SK-N-DZ (cell line): ENCODE results near the gene GLUL. TPM values are rescaled to one million over a fixed set of nuclear protein-coding genes. Genes with fewer than 3 reads are reported as not detected.
A peak's percentile ranks its signal among the peaks of the same experiment; 100 is the strongest.

Experiments
- DNase-seq: peaks from one replicate; pipeline ENCODE4 v3.0.0-alpha.2; 2015; ENCODE audit warnings: low spot score
- polyA plus RNA-seq, 2 experiments: library from polyadenylated mRNA; depleted of rRNA; stranded (reverse); fragments of >200 nt; gene quantifications; 2 replicates each; pipeline ENCODE4 v1.2.3, GENCODE V29; 2014

The GLUL gene
- polyA plus RNA-seq (2014; cell fraction: cytosol; rRNA removed) = 221 and 222 TPM in 2 replicates
- polyA plus RNA-seq (2014; cell fraction: nucleus; rRNA removed) = 176 and 193 TPM in 2 replicates

DNA sequence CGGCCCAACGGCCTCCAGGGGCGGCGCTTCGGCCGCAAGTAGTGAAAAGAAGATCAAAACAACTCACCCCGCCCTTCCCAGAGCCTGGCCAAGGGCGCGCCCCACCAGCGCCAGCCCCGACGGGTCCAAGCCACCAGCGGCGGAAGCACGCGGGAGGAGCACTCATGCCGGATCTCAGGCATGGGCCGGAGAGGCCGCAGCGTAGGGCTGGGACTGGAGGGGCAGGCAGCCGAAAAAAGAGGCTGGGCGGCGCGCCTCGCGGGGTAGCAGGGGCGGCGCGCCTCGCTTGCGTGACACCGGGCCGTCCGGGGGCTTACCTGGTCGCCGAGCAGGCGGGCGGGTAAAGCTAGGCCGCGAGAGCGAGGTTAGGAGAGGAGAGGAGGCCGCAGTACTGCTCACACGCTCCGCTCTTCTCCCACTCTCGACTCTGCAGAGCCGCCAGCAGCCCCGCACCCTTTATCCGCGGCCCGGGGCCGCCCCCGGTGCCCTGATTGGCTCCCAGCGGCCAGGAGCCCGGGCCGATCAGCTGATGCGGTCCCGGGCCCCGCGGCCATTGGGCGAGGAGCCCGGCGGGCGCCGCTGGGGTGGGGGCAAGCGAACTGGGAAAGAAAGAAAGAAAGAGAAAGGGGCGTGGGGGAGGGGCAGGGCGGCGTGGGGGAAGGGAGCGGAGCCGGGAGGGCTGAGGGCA lies at the start of gene GLUL:
TSS of gene GLUL (minus strand) at position 429 of the 688 bp plus-strand sequence. CDS start 3,053 bp downstream, outside the sequence.
- peak; percentile 92 for DNase-seq

DNA sequence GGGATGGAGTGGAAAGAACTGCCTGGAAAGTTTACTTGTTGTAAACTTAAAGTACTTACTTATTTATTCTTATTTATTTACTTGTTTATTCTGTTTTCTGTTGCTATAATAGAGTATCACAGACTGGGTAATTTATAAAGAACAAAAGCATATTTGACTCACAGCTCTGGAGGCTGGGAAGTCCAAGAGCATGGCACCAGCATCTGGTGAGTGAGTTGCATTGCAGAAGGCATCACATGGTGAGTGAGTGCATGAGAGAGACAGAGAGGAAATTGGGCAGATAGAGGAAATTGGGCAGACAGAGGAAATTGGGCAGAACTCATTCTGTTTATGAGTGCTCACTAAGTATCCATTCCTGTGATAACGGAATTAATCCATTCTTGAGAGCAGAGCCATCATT lies 46.7 kb upstream of the GLUL start:
- no peak for DNase-seq

DNA sequence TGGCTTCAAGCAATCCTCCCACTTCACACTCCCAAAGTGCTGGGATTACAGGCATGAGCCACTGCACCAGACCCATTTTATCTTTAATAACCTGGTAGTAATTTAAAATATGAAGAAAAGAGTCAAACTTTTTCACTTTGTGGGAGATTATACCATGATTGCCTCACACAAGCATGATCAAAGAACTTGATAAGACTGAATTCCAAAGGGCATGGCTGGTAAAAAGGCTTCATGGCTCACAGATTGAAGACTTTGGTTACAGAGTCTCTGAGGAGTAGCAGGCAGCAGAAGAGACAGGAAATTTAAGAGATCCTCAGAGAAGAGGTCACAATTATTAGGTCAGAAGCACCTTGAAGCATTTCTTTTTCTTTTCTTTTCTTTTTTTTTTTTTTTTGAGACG lies 42.0 kb upstream of the GLUL start:
- DNase-seq = no peak

DNA sequence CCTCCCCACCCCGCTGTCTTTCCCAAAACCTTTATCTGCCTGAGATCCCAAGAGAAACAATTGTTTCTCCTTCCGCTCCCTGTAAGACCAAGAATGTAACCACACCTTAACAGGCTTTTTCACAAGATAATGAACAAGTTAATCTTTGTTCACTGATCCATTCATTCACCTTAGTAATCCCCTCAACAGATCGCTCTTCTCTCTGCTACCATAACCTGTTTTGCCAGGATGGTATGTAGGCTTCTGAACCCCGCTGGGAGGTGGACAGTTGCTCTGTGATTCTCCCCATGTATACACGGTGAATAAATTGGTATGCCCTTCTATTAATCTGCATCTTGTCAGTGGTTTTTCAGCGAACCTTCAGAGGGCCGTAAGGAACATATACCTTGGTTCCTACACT lies 39.7 kb upstream of the GLUL start:
- DNase-seq = no peak

DNA sequence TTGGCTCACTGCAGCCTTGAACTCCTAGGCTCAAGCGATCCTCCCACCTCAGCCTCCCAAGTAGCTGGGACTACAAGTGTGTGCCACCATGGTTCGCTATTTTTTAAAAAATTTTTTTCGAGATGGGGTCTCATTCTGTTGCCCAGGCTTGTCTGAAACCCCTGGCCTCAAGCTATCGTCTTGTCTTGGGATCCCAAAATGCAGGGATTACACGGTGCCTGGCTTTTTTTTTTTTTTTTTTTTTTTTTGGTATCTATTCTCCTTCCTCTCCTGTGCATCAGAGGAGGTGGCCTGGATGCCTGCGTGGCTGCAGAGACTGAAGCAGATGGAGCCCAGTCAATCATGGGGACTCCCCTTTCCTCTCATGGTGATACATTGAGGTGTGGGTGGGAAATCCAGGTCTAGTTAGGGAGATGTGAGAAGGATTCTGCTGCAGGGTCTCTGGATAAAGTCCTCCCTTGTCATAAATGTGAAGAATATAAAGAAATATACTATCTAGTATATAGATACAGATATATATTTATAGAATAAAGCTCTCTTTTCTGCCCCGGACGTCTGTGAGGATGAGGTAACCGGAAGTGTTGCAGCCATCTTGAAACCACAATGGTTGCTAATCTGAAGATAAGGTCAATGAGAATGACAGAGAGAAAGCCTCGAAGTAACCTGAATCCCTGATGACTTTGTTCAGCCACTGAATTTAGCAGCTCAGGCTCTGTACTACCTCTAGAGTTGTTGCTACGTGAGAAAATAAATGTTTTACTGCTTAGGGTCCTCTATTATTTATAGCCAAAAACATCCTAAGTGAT lies 38.9 kb upstream of the GLUL start:
- DNase-seq = no peak

DNA sequence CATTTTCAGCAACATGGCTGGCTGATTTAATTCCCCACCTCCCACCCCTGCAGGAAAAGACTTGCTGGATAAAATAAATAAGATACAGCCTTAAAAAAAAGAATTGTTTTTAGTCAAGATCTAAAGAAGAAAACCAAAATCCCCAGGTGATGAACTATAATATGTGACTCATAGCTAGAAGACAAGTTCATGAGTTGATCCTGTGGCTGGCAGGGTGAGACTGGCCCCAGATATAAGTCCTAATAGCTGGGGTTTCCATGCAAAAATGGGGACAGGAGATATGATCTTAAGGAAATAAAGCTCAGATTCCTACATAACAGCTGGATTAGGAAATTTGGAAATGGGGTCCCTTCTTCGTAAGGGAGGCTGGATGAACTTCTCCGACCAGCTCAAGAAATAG lies 36.5 kb upstream of the GLUL start:
- DNase-seq = no peak

DNA sequence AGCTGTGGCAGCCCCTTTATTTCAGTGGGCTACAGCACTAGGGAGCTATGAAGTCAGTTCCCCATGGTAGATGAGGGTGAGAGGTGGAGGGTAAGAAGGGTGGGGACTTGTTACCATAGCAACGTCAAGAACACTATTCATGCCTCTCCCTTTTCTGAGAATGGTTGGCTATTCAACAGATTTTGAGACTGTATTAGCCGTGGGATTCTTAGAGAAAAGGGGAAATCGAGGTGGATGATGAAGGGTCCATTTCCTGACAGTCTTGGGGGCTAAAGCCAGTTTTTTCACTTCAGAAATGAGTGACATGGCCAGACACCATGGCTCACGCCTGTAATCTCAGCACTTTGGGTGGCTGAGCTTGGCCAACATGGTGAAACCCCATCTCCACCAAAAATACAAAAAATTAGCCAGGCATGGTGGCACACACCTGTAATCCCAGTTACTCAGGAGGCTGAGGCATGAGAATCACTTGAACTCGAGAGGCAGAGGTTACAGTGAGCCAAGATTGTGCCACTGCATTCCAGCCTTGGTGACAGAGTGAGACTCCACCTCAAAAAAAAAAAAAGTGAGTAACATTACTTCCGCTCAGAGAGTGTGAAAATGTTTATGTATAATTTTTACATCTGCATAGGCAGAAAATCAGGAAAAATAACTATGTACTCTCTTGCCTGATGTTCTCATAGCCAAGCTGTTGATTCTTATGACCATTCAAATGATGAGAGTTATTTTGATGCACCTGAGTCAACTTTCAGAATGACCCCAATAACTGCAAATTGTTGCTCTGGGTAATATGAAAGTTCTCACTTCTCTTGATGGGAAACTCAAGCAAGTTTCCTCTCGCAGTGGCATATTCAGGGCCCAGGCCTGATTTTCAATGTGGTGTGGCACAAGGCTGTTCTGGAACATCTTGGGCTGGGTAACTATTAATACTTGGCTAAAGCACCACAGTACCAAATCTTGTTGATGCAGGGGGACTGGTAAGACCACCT lies 35.1 kb upstream of the GLUL start:
- no peak for DNase-seq

DNA sequence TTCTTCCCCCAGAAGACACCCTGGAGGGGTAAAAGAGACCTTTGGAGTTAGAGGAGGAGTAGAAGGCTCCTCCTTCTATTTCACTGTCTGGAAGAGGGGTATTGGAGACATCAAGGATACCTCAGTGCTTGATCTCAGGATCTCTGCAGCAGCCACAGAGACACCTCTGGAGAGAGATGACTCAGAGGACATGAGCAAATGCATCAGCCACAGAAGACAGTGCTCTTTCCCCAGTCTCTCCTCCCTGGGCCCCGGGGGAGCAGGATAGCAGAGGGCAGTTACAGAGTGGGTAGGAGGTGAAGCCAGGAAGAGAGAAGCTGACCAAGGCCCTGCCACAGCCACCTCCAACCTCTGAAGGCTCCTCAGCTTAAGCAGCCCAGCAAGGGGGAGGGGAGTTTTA lies 24.2 kb upstream of the GLUL start:
- DNase-seq = no peak

DNA sequence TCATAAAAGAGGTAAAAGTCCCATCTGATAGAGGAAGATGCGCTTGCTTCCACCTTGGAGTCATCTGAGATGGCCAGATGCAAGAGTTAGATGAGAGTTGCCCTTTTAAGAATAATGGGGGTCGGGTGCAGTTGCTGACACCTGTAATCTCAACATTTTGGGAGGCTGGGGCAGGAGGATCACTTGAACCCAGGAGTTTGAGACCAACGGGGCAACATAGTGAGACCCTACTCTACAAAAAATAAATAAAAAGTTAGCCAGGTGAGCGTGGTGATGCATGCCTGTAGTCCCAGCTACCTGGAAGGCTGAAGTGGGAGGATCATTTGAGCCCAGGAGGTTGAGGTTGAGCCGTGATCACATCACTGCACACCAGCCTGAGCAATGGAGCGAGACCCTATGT lies 22.4 kb upstream of the GLUL start:
- DNase-seq = no peak

DNA sequence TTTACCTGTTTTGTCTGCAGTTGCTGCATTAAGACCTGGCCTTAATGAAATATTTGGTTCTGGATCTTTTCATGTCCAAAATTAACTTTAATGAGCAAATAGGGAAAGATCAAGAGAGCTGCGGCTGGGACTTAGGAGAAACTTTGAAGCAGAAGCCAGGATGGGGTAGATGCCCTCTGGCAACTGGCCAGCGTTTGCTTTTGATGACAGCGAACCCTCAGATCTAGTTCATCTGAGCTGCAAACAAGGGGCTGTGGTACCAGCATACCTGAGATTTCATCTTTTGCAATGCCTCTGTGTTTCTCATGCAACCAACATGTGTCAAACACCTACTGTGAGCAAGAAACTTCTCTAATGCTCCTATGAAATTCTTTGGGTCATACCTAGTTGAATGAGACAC lies 21.9 kb upstream of the GLUL start:
- no peak for DNase-seq

DNA sequence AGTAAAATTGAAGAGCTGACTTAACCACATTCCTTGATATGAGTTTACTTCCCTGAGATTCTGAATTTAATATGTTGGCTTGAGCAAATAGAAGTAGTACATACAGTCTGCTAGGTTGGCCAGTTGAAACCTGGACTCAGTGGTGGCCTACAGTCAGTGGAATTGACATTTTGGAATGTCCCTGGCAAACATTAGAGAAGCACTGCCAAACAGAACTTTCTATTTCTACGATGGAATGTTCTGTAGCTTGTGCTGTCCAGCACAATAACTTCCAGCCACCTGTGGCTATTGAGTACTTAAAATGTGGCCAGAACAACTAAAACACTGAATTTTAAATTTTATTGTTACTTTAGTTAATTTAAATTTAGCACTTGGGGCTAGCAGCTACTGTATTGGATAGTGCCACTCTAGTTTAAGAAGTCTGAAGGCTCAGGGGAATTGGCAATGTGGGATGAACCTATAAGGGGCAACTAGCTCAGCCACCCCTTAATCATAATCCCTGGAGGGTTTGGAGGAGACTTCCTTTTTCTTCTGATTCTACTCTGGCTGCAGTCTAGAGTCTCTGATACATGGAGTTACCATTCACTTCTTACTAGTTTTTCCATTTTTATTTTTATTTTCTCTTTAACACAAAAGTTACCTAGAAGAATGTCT lies 19.2 kb upstream of the GLUL start:
- DNase-seq = no peak

DNA sequence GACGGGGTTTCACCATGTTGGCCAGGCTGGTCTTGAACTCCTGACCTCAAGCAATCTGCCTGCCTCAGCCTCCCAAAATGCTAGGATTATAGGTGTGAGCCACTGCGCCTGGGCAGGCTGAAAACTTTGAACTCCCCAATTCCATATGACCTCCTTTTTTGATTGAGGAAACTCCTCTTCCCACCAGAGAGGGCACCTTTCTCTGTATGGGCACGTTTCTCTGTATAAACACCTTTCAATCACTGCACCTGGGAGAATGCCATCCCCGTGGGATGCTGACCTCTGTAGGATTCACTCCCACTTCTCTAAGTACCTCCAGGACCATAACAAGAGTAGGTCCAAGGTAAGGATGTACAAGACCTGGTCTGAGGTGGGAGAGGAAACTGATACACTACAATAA lies 18.5 kb upstream of the GLUL start:
- no peak for DNase-seq

DNA sequence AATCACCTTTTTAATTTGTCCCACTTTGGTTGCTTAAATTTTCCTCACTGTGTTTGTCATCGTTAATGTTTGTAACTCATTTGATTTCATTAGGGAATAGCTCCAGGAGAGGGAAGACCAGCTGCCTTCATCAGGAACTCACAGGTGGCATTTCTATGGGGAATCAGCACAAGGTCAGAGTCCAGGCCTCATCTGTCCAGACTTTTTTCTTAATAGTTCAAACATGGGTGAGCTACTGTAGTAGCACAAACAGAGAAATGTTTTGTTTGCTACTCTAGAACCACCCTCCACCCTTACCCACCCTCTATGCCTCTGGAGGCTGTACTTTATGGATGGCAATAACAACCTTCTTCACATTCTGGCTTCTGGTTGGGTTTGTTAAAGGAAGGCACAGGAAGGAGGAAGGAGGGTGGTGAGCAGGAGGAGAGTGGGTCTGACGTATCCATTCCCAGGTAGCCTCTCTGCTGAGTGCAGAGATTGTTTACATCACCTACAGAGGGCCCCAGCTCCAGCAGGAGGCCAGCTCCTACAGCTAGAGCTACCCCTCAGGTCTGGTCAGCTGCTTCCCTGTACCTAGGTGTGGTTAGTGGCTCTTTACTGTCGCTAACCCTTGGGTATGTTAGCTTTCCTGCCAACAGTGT lies 17.0 kb upstream of the GLUL start:
- no peak for DNase-seq

DNA sequence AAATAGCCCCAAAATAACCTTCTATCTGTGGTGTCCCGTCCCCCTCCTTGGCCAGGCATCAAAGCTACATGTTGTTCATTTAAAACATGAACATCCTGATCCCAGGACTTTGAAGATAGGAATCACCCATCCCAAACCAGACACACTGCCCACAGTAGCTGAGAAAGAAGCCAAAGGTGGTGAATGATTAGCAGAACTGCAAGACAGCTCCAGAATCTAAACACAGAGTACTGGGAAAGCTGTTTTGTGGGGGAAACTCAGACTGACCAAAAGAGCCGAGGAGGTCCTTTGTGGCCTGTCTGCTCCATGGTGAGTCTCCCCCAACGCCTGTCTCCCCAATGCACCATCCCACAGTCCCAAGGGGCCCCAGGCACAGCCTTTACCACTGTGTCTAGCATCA lies 16.1 kb upstream of the GLUL start:
- no peak for DNase-seq

DNA sequence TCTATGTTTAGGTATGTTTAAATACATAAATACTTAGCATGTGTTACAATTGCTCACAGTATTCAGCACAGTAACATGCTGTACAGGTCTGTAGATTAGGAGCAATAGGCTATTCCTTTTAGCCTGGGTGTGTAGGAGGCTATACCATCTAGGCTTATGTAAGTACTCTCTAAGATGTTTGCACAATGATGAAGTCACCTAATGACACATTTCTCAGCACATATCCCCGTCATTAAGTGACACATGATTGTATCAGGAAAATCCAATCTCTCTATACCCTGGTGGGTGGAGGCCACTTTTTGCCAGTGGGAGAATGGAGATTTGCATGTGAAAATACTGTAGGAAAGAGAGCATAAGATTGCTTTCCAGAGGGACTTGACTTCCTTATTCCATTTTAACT lies 14.4 kb upstream of the GLUL start:
- DNase-seq = no peak

DNA sequence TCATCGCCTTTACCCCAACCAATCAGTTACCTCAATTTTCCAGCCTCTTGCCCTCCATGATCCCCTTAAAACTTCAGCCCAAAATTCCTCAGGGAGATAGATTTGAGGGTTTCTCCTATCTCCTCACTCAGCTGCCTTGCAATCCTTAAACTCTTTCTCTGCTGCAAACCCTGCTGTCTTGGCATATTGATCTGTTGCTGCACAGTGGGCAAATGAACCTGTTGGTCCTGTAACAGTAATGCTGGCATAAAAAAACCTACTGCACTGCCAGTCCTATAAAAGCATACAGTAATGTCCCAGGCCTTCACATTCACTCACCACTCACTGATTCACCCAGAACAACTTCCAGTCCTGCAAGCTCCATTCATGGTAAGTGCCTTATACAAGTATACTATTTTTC lies 14.0 kb upstream of the GLUL start:
- no peak for DNase-seq

DNA sequence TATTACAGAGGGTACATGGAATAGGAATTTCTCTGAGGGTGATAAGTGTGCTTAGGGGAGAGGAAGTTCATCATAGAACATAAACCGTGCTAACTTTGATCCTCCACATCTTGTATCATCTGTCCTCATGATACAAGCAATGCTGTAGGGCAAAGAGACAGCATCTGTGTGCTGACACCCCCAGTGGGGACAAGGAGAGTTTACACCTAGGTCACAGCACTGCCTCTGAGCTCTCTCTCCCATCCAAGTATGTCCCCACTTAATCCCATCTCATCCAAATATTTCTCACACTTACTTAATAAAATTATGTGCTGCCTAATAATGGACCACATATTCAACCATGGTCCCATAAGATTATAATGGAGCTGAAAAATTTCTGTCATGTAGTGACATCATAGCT lies 13.2 kb upstream of the GLUL start:
- no peak for DNase-seq

DNA sequence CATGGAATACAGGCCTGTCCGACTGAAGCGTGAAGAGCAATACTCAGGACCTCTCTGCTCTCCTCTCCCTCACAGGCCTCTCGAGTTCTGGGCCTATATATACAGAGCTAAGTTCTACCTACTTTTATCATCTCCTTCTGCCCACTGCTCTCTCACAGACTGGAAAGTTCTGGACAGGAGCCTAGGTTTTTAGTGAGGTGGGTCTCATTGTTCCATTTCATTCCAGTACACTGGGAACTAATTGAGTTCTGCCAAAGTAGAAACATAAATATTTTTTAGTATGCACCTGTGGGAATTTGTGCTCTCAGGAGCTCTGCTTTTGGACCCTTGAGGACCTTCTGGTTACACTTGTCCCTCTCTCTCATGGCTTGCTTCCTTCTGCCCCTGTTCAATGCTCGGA lies 9.0 kb upstream of the GLUL start, which contains the start of gene TEDDM1:
TSS of gene TEDDM1 (minus strand) at position 101 of the 400 bp plus-strand sequence. CDS start 182 bp downstream, outside the sequence.
- DNase-seq = no peak

DNA sequence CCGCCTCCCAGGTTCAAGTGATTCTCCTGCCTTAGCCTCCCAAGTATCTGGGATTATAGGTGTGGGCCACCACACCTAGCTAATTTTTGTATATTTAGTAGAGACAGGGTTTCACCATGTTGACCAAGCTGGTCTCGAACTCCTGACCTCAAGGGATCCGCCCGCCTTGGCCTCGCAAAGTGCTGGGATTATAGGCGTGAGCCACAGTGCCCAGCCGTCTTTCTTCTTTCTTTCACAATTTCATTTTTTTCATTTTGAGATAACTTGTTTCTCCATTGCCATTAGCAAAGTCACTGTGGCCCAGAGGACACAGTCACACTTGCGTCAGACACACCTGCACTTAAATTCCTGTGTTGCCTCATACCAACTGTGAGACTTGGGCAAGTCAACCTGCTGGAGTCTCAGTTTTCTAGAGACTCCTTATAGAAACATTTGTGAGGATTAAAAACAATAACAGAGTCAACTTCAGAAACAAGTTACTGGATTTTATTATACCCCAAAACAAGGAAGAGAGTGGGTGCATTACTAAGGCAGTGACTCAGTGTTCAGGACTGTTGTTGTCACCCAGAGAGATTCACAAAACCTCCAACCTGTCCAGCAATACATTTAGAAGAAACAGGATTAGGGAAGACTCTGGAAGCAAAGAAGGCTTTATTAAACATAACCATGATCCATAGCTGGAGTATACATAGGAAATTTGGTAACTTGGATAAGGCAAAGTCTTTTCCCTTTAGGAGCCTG lies 6.2 kb upstream of the GLUL start:
- no peak for DNase-seq

DNA sequence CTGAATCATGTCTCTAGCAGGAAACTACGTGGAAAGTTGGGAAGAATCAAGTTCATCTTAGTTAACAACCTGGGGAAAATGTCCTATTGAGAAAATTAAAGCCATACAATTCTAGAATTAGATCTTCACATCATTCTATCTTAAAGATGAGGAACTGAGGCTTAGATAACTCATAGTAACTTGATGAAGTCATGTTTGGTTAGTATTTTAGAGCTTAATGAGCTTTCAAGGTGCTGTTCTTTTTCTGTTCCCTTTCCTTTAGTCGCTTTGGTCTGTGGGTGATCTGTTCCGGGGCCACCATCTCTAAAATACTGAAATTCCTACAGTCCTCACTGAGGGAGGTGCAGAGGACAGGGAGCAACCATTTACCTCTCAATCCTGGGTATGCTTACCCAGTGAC lies 4.3 kb upstream of the GLUL start:
- no peak for DNase-seq
